NCI-H526 treated with DMSO at 0.1 percent for 48 hours (cell line): Measurements from ENCODE around the gene VWA5B1.
"Not testable (repeated sequence)": the region's sequence is repeated elsewhere in the genome, so short reads cannot be mapped to it uniquely, and the experiment has no call there.

ENCODE experiments used
- DNase-seq: peaks from one replicate; lab custom pipeline; 2025; lab: John Stamatoyannopoulos, UW

Gene VWA5B1

GRCh38 chr1:20280906-20281305, 9.8 kb upstream of the VWA5B1 start:
- no peak for DNase-seq

- no peak for DNase-seq
Observed at GRCh38 chr1:20281801-20282200, 8.9 kb upstream of the VWA5B1 start.

GRCh38 chr1:20282533-20282932, 8.1 kb upstream of the VWA5B1 start:
- no peak for DNase-seq

GRCh38 chr1:20284046-20284445, 6.6 kb upstream of the VWA5B1 start:
- no peak for DNase-seq

DNA sequence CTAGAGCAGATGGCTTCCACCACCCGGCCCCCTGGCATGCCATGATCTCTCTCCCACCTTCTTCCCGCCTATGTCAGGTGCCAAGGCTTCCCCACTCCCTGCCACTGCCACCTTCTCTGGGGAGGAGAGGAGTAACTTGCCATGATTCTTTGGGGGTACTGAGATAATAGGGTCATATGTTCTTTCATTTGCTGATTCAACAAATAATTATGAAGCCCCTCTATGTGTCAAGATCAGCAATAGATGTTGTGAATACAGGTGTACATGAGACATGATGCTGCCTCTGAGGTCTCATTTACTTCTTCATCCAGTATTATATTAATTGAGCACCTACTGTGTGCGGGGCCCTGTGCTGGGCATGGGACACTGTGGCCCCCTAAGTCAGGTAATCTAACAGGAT, 6.0 kb upstream of the VWA5B1 start:
- DNase-seq: no peak

DNA sequence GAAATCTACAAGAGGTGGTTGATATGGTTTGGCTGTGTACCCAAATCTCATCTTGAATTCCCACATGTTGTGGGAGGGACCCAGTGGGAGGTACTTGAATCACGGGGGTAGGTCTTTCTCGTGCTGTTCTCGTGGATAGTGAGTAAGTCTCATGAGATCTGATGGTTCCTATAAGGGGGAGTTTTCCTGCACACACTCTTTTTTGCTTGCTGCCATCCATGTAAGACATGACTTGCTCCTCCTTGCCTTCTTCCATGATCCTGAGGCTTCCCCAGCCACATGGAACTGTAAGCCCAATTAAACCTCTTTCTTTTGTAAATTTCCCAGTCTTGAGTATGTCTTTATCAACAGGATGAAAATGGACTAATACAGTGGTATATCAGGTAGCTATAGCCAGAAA, 5.2 kb upstream of the VWA5B1 start:
- no peak for DNase-seq

DNA sequence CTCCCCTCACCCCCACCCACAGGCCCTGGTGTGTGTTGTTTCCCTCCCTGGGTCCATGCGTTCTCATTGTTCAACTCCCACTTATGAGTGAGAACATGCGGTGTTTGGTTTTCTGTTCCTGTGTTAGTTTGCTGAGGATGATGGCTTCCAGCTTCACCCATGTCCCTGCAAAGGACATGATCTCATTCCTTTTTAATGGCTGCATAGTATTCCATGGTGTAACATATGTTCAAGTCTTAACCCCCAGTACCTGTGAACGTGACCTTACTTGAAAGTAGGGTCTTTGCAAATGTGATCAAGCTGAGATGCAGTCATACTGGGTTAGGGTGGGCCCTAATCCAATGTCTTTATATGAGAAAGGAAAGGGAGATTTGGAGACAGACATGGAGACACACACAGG, 3.0 kb upstream of the VWA5B1 start:
- not testable (repeated sequence) for DNase-seq

DNA sequence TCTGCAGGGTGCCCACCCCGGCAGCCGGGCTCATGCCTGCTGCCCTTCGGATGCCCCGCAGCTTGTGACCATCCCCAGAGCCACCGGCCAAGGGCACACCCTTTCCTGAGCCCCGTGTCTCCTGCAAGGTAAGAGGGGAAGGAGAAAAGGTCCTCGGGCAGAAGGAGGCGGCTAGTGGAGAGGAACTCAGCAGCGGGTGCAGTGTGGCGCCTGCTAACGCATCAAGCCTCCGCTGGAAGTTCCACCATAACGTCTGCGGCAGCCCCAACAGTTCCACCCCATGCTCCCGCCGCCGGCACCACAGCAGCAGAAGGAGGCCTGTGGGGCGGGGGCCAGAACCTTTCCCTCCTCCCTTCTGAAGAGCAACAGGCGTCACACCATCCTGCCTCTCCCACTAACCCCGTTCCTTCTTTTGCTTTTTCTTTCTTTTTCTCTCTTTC, 990 bp downstream of the VWA5B1 start:
- DNase-seq: no peak

DNA sequence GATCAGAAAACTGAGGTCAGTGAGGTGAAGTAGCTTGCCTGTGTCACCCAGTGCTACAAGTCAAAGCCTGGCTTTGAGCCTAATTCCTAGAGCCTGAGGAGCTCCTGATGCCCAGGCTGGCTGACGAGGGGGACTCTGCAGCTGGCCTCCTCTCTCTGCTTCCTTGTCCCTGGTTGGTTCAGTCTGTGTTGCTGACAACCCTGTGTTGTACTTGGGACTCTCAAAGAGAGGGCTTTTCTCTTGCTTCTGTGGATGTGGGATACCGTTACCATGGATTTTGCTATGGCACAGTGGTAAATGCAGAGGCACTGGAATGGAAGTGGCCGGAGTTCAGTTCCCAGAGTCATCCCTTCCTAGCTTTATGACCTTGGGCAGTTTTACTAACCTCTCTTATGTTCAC, 8.0 kb downstream of the VWA5B1 start:
- DNase-seq: no peak

DNA sequence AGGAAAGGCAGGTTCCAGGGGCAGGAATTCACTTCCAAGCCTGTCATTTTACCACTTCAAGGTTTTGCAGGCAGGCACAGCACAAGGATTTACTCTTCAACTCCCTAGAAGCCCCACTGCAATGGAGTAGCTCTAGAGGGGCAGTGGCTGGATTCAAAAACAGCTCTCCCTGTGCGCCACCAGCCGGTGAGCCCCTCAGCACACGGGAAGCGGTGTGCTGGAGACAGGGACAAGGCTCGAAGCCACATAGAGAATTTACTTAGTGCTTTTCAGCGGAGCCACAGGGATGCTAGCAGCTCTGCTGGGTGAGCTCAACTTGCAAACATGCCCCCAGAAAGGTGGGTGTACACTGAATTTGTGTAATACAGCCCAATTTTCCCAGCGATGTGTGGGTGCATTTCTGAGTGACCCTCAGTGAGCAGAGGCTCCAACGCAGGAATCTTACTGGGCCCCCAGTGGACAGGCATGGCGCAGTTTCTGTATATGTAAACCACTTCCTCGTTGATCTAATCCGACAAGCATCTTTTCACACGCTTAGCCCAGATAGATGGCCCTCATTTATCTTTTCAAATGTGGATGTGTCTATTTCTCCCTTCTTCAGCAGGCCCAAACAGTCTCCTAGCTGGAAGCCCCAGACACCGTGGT, 10.9 kb downstream of the VWA5B1 start:
- no peak for DNase-seq

- DNase-seq: no peak
Observed at GRCh38 chr1:20302108-20302471, 11.4 kb downstream of the VWA5B1 start.

- no peak for DNase-seq
Observed at GRCh38 chr1:20307026-20307425, 16.4 kb downstream of the VWA5B1 start.

DNA sequence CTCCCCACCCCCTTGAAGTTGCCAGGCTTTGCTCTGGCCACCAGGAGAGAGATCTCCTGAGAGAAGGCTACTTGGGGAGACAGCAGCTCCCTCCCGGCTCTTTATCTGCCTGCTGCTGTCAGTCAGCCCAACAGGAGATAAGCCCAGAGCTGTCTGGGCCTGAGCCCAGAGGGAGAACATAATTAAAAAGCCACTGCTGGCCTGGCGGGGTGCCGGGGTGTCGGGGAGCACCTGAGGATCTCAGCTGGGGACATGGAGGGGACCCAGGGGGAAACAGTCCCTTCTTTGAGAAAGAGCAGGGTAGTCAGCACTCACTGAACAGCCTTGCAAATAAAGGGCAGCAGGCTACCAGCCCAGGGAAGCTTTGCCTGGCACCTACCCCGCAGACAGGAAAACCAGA, 17.9 kb downstream of the VWA5B1 start:
- no peak for DNase-seq

DNA sequence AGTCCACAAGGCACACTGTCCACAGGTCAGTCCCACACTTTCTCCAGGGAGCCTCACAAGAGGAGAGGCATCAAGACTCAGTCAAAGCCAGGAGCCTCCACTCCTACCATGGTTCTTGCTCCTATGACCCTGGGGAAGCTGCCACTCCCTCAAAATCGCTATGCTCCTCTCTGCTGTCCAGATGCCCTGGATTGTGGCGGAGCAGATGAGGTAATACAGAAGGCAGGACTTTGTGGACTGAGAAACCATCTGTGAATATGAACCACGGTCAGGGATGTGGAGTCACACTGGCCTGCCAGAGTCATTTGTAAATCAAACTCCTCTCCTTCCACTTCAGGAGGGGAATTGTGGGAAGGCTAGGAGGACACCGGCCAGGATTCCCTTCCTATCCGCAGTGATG, 20.6 kb downstream of the VWA5B1 start:
- no peak for DNase-seq

DNA sequence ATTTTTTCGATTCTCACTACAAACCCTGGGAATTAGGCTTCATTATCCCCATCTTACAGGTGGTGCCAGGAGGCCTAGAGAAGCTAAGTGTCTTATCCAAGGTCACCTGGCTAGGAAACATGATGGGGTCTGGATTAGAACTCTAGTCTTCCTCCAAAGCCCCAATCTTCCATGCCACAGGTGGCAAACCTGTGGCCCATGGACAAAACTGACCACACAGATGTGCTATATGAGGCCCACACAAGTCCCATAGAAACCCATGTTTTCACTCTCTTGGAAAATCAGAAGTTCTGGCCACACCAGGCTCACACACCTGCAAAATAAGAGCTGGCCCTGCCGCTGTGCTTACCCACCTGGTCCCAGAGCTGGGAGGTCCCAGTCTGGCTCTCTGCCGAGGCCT, 21.6 kb downstream of the VWA5B1 start:
- DNase-seq: no peak

DNA sequence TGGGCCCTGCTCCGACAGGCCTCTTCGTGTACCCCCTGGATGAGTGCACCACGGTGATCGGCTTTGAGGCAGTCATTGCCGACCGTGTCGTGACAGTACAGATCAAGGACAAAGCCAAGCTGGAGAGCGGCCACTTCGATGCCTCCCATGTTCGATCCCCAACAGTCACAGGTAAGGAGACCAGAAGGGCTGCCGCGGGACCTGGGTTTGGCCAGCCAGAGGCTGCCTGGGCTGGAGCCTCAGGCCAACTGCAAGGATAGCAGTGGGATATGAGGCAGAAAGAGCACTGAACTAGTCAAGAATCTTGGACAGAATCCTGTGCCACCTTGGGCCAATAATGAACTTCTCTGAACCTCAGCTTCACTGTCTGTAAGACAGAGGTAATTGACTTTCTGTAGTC, 22.1 kb downstream of the VWA5B1 start:
- no peak for DNase-seq

DNA sequence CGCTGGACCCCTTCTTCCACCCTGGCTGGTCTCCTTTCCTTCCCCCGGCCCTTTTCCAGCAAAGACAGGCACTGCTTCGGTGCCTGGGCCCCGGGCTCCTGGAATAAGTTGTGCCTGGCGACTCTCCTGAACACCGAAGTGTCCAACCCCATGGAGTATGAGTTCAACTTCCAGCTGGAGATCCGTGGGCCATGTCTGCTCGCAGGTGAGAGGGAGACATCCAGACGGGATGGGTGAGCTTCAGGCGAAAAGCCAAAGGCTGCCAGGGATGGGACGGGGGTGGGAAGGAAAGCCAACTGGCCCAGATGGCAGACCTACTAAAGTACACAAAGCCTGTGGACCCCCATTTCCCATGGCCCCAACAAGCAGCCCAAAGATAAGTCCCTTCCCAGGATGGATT, 26.8 kb downstream of the VWA5B1 start:
- DNase-seq: no peak

- no peak for DNase-seq
Observed at GRCh38 chr1:20318521-20318920, 27.8 kb downstream of the VWA5B1 start.

DNA sequence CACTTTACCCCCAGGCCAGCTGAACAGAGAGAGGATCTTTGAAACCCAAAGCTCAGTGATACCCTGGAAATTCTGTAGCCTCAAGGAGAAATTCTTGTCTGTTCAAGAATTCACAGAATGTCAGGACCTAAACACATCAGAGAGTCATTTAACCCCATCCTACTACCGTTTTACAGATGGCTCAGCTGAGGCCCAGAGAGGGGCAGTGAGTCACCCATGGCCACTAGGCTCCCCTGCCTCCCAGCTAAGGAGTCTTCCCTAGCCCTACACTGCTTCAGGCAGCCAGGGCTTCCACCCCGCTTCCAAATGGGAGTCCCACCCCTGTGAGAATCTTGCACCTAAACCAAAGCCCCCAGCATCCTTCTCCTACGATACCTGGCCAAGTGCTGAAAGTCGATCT, 28.3 kb downstream of the VWA5B1 start:
- DNase-seq: no peak

GRCh38 chr1:20319456-20320220, 29.0 kb downstream of the VWA5B1 start:
- no peak for DNase-seq

- DNase-seq: no peak
Observed at GRCh38 chr1:20320704-20321103, 30.0 kb downstream of the VWA5B1 start.

DNA sequence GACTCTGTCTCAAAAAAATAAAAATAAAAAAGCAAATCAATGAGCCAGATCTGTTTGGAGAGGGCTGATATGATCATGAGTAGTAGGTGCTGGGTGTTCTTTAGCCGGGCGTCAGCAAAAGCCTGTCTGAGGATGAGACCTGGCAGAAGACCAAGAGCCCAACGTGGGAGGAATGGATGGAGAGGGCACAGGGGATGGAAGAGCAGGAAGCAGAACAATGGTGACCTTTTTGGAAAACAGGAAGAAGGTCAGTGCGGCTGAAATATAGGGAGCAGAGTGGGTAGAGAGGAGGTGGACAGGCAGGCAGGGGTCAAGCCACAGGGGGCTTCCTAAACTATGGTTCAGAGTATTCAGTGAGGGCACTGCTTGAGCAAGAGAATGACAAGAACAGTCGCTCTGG, 30.9 kb downstream of the VWA5B1 start:
- no peak for DNase-seq

GRCh38 chr1:20322081-20322824, 31.6 kb downstream of the VWA5B1 start:
- no peak for DNase-seq
